Measurements from ENCODE around the gene LRRC23.

Gene LRRC23

DNA sequence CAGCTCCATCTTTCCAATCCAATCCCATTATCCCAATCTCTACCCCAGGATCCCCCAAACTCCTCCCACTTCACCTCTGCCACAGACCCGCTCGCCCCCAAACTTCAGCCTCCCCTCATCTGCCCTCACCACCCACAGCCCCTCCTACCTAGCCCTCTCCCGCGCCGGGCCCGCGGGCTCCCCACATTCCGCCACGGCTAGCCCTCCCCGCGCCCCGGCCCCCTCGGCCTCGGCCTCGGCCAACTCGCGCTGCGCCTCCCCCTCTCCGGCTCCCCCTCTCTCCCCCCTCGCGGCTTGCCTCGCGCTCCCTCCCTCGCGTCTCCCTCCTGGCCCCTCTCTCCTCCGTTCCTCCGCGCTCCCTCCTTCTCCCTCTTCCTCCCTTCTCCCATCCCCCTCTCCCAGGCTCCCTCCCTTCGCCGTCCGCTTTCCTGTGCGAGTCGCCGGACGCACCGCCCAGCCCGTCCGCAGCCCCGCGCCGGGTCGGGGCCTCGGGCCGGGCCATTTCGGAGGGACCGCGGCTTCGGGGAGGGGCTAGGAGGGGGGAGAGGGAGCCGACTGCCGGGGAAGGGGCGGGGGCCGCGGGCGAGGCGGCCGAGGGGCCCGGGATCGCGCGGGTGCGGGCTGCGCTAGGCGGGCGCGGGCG, 22.9 kb downstream of the LRRC23 start, which contains the start of gene ATN1:
Gene ATN1 (plus strand): TSS at position 581 of the 643 bp plus-strand sequence. CDS start 6,043 bp downstream, outside the sequence.
- peak; percentile 77 for DNase-seq

- no peak for DNase-seq
These were observed 23.5 kb downstream of the LRRC23 start for GRCh38 chr12:6928022-6928702.

DNA sequence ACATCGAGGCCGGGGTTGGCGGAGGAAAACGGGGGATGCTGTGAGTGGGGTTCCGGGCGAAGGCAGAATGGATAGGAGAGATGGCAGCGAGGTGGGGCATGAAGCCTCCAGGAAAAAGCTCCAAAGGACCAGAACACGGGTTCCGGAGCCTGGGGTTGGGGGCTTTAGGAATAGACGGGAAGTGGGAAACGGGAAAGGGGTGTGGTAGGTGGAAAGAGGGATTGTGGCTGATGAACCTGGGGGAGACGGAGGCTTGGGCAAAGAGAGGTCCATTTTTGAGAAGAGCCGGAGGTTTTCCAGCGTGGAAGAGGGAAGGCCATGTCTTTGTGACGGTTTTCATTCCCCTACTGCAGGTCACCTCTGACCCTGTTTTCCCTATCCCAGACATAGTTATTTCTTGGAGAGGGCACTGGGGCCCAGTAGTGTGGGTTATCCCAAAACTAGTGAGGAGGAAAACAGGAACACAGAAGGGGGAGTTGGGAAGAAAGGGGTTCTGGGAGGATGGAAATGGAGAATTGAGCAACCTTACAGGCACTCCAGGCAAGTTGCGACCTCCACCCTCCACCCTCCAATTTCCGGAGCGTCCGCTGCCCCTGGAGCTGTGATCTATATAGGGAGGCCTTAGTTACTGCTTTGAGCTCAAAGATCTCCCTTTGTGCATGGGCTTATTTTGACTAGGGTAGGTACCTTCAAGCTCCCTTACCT, 24.2 kb downstream of the LRRC23 start:
- DNase-seq, result no peak

DNA sequence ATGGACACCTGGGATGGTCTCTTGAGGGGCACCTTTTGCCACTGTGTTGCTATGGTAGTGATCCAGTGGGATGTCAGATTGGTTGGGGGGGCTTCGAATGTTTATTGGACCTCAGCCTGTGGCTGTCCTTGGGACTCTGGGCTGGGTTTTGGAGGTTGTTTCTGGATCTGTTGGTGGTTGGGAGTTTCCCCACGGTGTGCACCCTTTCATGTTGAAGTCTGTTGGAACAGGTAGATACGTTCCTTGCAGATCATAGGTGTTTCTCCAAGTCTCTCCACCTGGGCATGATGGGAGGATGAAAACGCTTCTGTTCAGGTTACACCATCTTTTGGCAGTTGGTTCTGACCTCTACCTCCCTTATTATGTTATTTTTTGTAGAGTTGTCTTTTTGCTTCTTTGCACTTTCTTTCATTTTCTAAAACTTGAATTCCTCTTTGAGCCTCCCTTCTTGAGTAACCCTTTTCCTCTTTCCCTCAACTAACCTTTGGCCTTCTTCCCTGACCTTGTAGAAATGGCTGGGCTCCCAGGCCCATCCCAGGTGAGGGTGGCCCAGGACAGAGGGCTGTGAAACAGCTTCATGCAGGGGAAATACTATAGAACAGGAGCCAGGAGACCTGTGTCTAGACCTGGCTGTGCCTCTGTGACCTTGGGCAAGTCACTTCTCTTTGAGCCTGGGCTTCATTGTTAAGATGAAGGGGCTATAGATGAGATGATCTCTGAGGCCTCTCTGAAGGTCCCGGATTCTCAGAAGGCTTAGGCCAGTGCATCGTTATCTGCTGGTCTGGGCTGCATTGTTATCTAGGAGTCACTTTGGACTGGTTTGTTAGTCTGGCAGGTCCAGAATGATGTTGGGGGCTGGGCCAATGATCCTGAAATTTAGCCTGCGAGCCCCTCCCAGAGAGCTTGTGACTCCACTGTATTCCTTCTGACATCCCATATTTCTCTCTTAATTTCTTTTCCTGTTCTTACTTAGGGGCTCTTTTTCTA, 25.1 kb downstream of the LRRC23 start:
- DNase-seq, result no peak

DNA sequence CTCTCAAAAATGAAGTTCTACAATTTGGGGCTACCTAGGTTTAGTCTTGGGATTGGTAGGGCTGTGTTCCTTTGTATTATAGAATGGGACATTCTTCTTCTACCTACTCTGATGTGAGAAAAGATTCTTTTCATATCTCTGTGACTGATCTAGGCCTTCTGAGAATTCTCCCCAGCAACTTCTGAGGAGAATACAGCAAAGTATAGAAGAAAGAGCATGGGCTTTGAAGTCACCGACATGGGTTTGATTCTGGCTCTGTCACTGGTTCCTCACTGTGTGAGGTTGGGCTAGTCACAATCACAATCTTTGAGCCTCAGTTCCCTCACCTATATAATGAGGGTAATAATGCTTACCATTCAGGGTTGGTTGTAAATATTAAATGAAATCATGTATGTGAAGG, 28.1 kb downstream of the LRRC23 start:
- no peak for DNase-seq

DNA sequence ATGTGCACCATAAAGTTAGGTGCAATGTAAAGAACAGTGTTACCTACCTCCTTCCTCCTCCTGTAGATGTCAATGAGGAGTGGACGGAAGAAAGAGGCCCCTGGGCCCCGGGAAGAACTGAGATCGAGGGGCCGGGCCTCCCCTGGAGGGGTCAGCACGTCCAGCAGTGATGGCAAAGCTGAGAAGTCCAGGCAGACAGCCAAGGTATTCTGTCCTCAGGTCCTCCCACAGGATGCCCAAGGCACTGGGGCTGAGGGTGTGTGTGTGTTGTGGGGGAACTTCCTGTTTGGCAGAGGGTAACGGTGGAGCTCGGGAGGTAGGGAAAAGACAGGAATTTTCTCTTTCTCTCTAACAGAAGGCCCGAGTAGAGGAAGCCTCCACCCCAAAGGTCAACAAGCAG, 29.5 kb downstream of the LRRC23 start:
- peak; percentile 68 for DNase-seq

DNA sequence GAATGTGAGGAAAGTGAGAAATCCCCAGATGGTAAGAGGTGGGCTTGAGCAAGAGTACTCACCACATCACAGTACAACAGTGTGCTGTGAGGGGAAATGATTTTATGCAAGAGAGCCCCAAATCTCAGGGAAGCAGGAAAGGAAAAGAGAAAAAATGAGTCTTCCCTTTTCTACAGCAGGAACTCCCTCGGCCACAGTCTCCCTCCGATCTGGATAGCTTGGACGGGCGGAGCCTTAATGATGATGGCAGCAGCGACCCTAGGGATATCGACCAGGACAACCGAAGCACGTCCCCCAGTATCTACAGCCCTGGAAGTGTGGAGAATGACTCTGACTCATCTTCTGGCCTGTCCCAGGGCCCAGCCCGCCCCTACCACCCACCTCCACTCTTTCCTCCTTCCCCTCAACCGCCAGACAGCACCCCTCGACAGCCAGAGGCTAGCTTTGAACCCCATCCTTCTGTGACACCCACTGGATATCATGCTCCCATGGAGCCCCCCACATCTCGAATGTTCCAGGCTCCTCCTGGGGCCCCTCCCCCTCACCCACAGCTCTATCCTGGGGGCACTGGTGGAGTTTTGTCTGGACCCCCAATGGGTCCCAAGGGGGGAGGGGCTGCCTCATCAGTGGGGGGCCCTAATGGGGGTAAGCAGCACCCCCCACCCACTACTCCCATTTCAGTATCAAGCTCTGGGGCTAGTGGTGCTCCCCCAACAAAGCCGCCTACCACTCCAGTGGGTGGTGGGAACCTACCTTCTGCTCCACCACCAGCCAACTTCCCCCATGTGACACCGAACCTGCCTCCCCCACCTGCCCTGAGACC, 31.0 kb downstream of the LRRC23 start:
- no peak for DNase-seq

DNA sequence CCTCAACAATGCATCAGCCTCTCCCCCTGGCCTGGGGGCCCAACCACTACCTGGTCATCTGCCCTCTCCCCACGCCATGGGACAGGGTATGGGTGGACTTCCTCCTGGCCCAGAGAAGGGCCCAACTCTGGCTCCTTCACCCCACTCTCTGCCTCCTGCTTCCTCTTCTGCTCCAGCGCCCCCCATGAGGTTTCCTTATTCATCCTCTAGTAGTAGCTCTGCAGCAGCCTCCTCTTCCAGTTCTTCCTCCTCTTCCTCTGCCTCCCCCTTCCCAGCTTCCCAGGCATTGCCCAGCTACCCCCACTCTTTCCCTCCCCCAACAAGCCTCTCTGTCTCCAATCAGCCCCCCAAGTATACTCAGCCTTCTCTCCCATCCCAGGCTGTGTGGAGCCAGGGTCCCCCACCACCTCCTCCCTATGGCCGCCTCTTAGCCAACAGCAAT, 31.6 kb downstream of the LRRC23 start:
- no peak for DNase-seq

DNA sequence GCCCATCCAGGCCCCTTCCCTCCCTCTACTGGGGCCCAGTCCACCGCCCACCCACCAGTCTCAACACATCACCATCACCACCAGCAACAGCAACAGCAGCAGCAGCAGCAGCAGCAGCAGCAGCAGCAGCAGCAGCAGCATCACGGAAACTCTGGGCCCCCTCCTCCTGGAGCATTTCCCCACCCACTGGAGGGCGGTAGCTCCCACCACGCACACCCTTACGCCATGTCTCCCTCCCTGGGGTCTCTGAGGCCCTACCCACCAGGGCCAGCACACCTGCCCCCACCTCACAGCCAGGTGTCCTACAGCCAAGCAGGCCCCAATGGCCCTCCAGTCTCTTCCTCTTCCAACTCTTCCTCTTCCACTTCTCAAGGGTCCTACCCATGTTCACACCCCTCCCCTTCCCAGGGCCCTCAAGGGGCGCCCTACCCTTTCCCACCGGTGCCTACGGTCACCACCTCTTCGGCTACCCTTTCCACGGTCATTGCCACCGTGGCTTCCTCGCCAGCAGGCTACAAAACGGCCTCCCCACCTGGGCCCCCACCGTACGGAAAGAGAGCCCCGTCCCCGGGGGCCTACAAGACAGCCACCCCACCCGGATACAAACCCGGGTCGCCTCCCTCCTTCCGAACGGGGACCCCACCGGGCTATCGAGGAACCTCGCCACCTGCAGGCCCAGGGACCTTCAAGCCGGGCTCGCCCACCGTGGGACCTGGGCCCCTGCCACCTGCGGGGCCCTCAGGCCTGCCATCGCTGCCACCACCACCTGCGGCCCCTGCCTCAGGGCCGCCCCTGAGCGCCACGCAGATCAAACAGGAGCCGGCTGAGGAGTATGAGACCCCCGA, 32.2 kb downstream of the LRRC23 start:
- no peak for DNase-seq

GRCh38 chr12:6937481-6938352, 33.1 kb downstream of the LRRC23 start:
- DNase-seq, result peak; percentile 92

DNA sequence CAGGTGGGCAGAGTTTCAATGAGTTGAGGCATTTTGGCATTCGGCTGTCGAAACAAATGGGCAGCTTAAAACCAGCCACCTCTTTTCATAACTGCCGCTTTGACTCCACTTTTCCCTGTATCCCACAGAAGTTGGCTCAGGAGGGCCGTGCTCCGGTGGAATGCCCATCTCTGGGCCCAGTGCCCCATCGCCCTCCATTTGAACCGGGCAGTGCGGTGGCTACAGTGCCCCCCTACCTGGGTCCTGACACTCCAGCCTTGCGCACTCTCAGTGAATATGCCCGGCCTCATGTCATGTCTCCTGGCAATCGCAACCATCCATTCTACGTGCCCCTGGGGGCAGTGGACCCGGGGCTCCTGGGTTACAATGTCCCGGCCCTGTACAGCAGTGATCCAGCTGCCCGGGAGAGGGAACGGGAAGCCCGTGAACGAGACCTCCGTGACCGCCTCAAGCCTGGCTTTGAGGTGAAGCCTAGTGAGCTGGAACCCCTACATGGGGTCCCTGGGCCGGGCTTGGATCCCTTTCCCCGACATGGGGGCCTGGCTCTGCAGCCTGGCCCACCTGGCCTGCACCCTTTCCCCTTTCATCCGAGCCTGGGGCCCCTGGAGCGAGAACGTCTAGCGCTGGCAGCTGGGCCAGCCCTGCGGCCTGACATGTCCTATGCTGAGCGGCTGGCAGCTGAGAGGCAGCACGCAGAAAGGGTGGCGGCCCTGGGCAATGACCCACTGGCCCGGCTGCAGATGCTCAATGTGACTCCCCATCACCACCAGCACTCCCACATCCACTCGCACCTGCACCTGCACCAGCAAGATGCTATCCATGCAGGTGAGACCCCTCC, 34.0 kb downstream of the LRRC23 start:
- DNase-seq, result no peak

DNA sequence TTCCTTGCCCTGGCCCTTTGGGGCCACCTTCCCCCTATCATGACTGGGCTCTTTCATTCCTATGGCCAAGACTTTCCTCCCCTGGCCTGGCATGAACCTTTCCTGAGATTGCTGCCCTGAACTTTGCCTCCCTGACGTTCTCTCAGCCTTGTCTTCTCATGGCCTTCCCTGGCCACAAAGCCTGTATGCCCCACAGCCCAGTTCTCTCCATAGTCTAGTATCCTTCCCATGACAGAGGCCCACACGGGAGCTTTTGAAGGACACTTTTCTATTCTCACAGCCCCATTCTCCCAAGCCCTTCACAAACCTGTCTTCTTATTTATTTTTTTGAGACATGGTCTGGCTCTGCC, 34.5 kb downstream of the LRRC23 start:
- DNase-seq, result no peak

DNA sequence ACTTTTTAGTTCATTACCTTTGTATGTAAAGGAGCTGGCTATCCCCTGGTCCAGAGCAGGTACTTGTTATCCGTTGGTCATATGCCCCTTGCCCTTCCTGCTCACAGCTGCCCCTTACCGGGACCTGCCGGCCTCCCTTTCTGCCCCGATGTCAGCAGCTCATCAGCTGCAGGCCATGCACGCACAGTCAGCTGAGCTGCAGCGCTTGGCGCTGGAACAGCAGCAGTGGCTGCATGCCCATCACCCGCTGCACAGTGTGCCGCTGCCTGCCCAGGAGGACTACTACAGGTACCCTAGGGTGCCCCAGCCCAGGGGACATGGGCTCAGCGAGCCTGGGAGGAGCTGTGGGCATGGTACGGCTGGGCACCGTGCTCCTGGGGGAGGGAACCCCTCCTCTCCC, 36.6 kb downstream of the LRRC23 start:
- no peak for DNase-seq

- DNase-seq, result no peak
These were observed 37.2 kb downstream of the LRRC23 start for GRCh38 chr12:6941782-6942181.

DNA sequence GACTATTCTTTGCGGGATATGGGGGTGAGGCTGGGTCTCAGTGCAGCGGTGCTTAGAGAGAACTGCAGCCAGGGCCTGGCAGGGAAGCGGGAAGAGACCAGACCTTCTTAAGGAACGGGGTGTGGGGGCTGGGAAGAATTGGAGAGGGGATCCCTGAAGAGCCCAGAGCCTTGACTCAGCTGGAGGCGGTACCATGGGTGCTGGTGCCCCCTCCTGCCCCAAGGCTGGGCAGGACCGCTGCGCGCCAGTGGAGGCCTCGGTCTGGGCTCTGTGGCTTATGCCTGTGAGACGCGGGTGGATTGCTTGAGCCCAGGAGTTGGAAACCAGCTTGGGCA, 37.7 kb downstream of the LRRC23 start:
- DNase-seq, result peak; percentile 29

DNA sequence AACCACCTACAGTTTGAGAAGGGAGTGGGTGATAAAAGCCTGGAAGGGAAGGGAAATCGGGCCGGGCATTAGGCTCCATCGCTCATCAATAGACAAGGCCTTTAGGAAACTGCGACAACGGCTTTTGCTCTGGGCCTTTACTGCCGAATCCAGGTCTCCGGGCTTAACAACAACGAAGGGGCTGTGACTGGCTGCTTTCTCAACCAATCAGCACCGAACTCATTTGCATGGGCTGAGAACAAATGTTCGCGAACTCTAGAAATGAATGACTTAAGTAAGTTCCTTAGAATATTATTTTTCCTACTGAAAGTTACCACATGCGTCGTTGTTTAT, 38.7 kb downstream of the LRRC23 start:
- peak; percentile 90 for DNase-seq

GRCh38 chr12:6943722-6944380, 39.2 kb downstream of the LRRC23 start, which contains the start of the genes C12orf57 and RNU7-1:
TSS of gene C12orf57 (plus strand) at chr12:6944022. CDS start at chr12:6944122, 100 bp downstream.
TSS of gene RNU7-1 (plus strand) at chr12:6943816.
- peak; percentile 94 for DNase-seq

Measured in EL (cell line).